Mesothelial cell of epicardium (in vitro differentiated cells): ENCODE measurements around the gene TSPAN2. TPM values are rescaled to one million over a fixed set of nuclear protein-coding genes. Genes with fewer than 3 reads are reported as not detected.
"Not testable (repeated sequence)": the region's sequence is repeated elsewhere in the genome, so short reads cannot be mapped to it uniquely, and the experiment has no call there.

Source experiments
- DNase-seq, 2 experiments: peaks; one replicate each; pipeline ENCODE4 v3.0.0; 2021; ENCODE audit warnings: low spot score in 2 of 2; ENCODE audit not compliant: unreplicated experiment in 2 of 2
- H3K27ac Mint-ChIP-seq: 2 replicates; pipeline ENCODE4 v1.8.0; 2021; ENCODE audit warnings: mixed read lengths
- H3K27me3 Mint-ChIP-seq: 2 replicates; pipeline ENCODE4 v1.8.0; 2021; ENCODE audit warnings: low read depth, mixed read lengths
- H3K36me3 Mint-ChIP-seq: 2 replicates; pipeline ENCODE4 v1.8.0; 2021; ENCODE audit warnings: mixed read lengths
- H3K4me1 Mint-ChIP-seq: 2 replicates; pipeline ENCODE4 v1.8.0; 2021; ENCODE audit warnings: mixed read lengths
- H3K4me3 Mint-ChIP-seq: 2 replicates; pipeline ENCODE4 v1.8.0; 2021; ENCODE audit warnings: mild to moderate bottlenecking, moderate library complexity, mixed read lengths
- H3K9me3 Mint-ChIP-seq: 2 replicates; pipeline ENCODE4 v1.8.0; 2021; ENCODE audit warnings: mixed read lengths
- total RNA-seq: library from RNA; stranded (reverse); gene quantifications from 3 replicates; pipeline ENCODE4 v1.2.1, GENCODE V29; 2021
- TF ChIP-seq, protein P1 (sequence below): fragments of 200-600 bp; sonication (generic); IDR thresholded peaks from one replicate; pipeline ENCODE4 v1.5.0; 2021; ENCODE audit warnings: antibody characterized with exemption; ENCODE audit not compliant: unreplicated experiment

The TSPAN2 gene
- total RNA-seq, 1 donor from 2014 or later = 12.1 TPM

DNA sequence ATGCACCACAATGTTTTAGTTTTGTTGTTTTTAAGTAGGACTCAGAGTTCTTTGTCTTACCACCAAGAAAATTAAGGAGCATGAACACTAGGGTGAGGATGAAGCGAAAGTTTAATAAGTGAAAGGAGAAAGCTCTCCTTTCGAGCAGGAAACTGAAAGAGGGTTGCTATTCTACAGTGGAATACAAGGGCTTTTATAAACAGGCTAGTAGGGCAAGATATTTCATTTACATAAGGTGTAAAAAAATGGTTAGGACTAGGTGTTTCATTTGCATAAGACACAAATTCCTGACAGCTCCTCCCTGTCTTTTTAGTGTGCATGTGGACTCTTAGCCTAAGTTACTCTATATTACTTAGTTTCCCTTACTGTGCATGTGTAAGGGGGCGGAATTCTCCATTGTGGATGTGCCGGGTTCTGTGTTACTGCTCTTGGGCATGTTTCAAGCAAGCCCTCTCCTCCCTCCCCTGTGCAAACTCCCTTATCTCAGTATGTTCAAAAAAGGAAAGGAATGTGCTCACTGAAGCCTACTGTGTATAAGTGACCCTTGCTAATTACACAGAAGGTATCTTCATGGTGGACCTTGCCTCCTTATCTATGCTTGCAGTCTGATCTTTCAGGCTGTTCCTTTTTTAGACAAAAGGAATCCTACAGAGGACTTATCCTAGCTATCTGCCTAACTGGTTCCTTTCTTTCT, 52.3 kb downstream of the TSPAN2 start:
- Mint-ChIP-seq H3K27ac (no peak overlapping the region), H3K27me3 (peaks cover 17% of the 10 kb centered on the region), H3K9me3 (no peaks in the 10 kb centered on the region), H3K4me1 (no peaks in the 10 kb centered on the region), H3K4me3 (no peak overlapping the region), H3K36me3 (no peaks in the 10 kb centered on the region)
- TF ChIP-seq, protein P1, sequence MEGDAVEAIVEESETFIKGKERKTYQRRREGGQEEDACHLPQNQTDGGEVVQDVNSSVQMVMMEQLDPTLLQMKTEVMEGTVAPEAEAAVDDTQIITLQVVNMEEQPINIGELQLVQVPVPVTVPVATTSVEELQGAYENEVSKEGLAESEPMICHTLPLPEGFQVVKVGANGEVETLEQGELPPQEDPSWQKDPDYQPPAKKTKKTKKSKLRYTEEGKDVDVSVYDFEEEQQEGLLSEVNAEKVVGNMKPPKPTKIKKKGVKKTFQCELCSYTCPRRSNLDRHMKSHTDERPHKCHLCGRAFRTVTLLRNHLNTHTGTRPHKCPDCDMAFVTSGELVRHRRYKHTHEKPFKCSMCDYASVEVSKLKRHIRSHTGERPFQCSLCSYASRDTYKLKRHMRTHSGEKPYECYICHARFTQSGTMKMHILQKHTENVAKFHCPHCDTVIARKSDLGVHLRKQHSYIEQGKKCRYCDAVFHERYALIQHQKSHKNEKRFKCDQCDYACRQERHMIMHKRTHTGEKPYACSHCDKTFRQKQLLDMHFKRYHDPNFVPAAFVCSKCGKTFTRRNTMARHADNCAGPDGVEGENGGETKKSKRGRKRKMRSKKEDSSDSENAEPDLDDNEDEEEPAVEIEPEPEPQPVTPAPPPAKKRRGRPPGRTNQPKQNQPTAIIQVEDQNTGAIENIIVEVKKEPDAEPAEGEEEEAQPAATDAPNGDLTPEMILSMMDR = no peak
- DNase-seq = no peak

DNA sequence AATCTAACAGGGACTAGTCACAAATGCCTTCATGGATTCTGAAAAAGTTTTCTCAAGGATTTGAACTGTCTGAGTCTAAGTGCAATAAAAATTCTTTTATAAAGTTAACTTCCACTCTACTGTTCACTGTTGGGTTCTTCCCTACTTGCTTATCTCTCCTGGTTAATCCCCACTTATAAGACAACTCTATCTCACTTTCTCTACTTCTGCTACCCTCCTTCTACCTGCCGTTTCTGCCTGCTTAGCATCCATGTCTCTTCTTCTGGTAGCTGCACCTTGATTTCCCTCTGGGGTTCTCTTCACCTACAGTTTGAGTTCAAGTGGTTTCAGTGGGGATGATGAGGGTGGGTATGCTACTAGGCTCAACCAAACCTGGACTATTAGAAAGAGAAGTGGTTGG, 53.7 kb downstream of the TSPAN2 start:
- Mint-ChIP-seq H3K4me3 (no peak overlapping the region), H3K27ac (no peak overlapping the region), H3K36me3 (no peaks in the 10 kb centered on the region), H3K4me1 (no peaks in the 10 kb centered on the region), H3K9me3 (no peaks in the 10 kb centered on the region), H3K27me3 (peaks cover 17% of the 10 kb centered on the region)
- TF ChIP-seq, protein P1 = no peak
- no peak for DNase-seq

DNA sequence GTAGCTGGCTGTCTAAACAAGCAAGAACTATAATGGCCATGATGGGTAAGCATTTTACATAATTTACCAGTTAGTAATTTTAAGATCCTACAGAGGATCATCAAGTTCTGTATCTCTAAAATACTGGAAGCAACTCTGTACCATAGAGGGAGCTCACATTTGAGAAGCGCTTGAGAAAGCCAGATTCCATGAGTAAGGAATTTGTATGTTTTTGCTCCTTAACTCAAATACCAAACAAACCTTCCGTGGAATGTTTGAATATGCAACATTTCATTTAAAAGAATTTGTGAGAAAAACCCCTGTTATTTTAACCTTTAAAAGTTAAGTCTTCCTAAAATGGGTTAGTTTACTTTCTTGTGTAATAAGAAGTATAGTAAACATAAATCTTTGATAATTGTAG, 57.7 kb downstream of the TSPAN2 start:
- no peaks in the 10 kb centered on the region for H3K4me1 Mint-ChIP-seq
- no peaks in the 10 kb centered on the region for H3K9me3 Mint-ChIP-seq
- H3K4me3 Mint-ChIP-seq = no peak overlapping the region
- TF ChIP-seq, protein P1 = no peak
- H3K36me3 Mint-ChIP-seq = no peaks in the 10 kb centered on the region
- peaks cover 12% of the 10 kb centered on the region for H3K27me3 Mint-ChIP-seq
- H3K27ac Mint-ChIP-seq = no peak overlapping the region
- no peak for DNase-seq

DNA sequence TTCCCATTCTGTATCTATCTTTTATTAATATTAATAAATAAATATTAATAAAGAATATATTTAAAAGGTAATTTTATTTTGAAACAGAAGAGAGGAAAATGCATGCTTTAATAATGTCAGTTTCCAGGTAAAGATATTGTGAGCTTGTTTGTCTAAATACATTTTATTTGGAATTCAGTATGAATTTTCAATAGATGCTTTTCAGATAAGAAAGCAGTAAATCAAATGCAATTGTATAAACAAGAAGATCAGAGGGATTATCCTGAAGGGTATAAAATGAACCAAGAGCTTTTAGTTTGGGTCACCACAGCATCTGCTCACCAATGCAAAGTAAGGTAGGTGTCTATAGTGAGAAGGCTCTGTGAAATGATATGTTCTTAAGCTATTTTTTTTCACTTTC, 59.8 kb downstream of the TSPAN2 start, which contains the start of gene TSHB:
Gene TSHB, plus strand, starts transcription at position 301 of the 400 bp plus-strand sequence. CDS start 3,537 bp downstream, outside the sequence.
- no peak within 1 kb of the TSS for H3K4me3 Mint-ChIP-seq
- no peaks in the 10 kb centered on the region for H3K36me3 Mint-ChIP-seq
- H3K4me1 Mint-ChIP-seq = no peaks in the 10 kb centered on the region
- no peak for DNase-seq
- no peak within 1 kb of the TSS for H3K27ac Mint-ChIP-seq
- TF ChIP-seq, protein P1 = no peak
- no peaks in the 10 kb centered on the region for H3K9me3 Mint-ChIP-seq
- H3K27me3 Mint-ChIP-seq = peaks cover 8% of the 10 kb centered on the region

DNA sequence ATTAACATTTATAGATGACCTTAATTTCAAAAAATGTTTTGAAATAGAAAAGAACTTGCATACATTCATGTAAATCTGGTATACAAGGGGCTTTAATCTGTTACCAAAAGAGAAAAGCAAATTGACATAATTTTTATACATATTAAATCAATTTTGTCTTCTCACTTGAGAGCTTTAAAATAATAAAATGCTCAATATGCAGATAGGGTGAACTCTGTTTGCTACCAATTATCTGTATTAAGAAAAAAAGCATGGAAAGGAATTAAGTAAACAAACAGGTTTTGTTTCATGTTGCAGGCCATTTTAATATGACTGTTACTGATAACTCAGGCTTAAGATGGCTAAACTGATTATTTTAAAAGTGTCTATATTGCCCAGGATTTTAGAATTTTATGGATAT, 65.7 kb downstream of the TSPAN2 start:
- no peak overlapping the region for H3K4me3 Mint-ChIP-seq
- H3K4me1 Mint-ChIP-seq = no peaks in the 10 kb centered on the region
- TF ChIP-seq, protein P1 = no peak
- H3K9me3 Mint-ChIP-seq = peaks cover 2% of the 10 kb centered on the region
- H3K36me3 Mint-ChIP-seq = no peaks in the 10 kb centered on the region
- H3K27ac Mint-ChIP-seq = no peak overlapping the region
- H3K27me3 Mint-ChIP-seq = peaks cover 16% of the 10 kb centered on the region
- no peak for DNase-seq

DNA sequence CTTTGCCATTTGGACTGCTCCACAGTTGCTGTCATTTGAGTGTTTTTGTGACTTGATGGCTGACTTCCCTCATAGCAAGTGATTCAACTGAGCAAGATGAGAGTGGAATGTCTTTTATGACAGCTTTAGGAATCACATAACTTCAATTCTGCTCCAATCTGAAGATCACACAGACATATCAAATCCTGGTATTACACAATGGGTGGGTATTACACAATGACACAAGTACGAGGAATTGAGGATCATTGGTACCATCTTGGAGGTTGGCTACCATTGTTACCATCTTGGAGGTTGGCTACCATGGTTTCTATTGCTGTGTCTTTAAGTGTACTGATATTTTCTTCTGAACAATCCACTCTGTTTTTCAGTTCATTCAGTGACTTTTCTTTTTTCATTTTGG, 68.2 kb downstream of the TSPAN2 start:
- TF ChIP-seq, protein P1 = no peak
- no peaks in the 10 kb centered on the region for H3K4me1 Mint-ChIP-seq
- no peaks in the 10 kb centered on the region for H3K36me3 Mint-ChIP-seq
- H3K27me3 Mint-ChIP-seq = peaks cover 18% of the 10 kb centered on the region
- no peak overlapping the region for H3K27ac Mint-ChIP-seq
- no peak for DNase-seq
- peaks cover 6% of the 10 kb centered on the region for H3K9me3 Mint-ChIP-seq
- H3K4me3 Mint-ChIP-seq = no peak overlapping the region

DNA sequence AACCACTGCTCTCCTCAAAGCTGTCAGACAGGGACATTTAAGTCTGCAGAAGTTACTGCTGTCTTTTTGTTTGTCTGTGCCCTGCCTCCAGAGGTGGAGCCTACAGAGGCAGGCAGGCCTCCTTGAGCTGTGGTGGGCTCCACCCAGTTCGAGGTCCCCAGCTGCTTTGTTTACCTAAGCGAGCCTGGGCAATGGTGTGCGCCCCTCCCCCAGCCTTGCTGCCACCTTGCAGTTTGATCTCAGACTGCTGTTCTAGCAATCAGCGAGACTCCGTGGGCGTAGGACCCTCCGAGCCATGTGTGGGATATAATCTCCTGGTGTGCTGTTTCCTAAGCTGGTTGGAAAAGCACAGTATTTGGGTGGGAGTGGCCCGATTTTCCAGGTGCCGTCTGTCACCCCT, 69.8 kb downstream of the TSPAN2 start:
- not testable (repeated sequence) for DNase-seq, H3K4me3 Mint-ChIP-seq
- peaks cover 18% of the 10 kb centered on the region for H3K27me3 Mint-ChIP-seq

More for the DNA sequence above, 69.8 kb downstream of the TSPAN2 start:
- not testable (repeated sequence) for H3K4me1 Mint-ChIP-seq, H3K9me3 Mint-ChIP-seq, H3K36me3 Mint-ChIP-seq, H3K27ac Mint-ChIP-seq
